GM20000 (cell line): ENCODE measurements around the gene PCDHB14.

Experiments
- DNase-seq: peaks from one replicate; pipeline ENCODE4 v3.0.0; 2012; ENCODE audit warnings: low spot score
- CTCF ChIP-seq: IDR thresholded peaks from 2 replicates; pipeline ENCODE4 v1.5.1; 2012; ENCODE audit warnings: mild to moderate bottlenecking, control low read depth; ENCODE audit errors: extremely low read depth, missing control alignments

Gene PCDHB14

GRCh38 chr5:141250576-141250975, 27.4 kb downstream of the PCDHB14 start:
- DNase-seq, result no peak
- TF ChIP-seq CTCF, result no peak

- no peak for DNase-seq
- no peak for TF ChIP-seq CTCF
Observed at GRCh38 chr5:141258464-141258863, 35.3 kb downstream of the PCDHB14 start.

GRCh38 chr5:141258948-141259347, 35.8 kb downstream of the PCDHB14 start:
- no peak for DNase-seq
- no peak for TF ChIP-seq CTCF

GRCh38 chr5:141260458-141261237, 37.5 kb downstream of the PCDHB14 start:
- DNase-seq, result no peak
- no peak for TF ChIP-seq CTCF

GRCh38 chr5:141261238-141261546, 38.0 kb downstream of the PCDHB14 start:
- no peak for DNase-seq
- TF ChIP-seq CTCF, result no peak

GRCh38 chr5:141269195-141269594, 46.1 kb downstream of the PCDHB14 start:
- DNase-seq, result no peak
- TF ChIP-seq CTCF, result no peak

- DNase-seq, result no peak
- TF ChIP-seq CTCF, result no peak
Observed at GRCh38 chr5:141272906-141273305, 49.8 kb downstream of the PCDHB14 start.
